ENCODE results near the gene ENGASE.

The ENGASE gene

DNA sequence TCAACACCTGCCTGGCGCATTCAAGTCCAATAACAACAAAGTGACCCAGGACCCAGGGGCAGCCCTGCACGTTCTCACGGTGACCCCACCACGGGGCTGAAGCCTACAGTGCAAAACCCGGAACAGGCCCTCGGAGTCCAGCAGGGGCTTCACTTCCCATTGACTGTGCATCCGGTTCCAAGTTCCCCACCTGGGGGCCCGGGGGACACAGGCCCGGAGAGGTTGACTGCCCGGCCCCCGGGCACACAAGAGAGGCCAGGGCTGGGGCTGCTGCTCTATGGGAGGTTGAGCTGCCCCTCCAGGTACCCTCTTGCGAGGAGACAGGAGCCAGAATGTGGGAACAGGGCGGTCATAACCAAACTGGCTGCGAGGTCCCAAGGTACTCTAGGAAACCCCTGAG, 31.3 kb downstream of the ENGASE start:
- no peaks in the 10 kb centered on the region for H3K36me3 ChIP-seq (ENCODE audit: control insufficient read depth, insufficient read depth, low read length)
- H3K27me3 ChIP-seq (replicated peaks; ENCODE audit: control insufficient read depth, insufficient read depth, low read length) = no peaks in the 10 kb centered on the region; the same call in 1 of the 2 replicates
- TF ChIP-seq, protein P1, sequence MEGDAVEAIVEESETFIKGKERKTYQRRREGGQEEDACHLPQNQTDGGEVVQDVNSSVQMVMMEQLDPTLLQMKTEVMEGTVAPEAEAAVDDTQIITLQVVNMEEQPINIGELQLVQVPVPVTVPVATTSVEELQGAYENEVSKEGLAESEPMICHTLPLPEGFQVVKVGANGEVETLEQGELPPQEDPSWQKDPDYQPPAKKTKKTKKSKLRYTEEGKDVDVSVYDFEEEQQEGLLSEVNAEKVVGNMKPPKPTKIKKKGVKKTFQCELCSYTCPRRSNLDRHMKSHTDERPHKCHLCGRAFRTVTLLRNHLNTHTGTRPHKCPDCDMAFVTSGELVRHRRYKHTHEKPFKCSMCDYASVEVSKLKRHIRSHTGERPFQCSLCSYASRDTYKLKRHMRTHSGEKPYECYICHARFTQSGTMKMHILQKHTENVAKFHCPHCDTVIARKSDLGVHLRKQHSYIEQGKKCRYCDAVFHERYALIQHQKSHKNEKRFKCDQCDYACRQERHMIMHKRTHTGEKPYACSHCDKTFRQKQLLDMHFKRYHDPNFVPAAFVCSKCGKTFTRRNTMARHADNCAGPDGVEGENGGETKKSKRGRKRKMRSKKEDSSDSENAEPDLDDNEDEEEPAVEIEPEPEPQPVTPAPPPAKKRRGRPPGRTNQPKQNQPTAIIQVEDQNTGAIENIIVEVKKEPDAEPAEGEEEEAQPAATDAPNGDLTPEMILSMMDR (IDR thresholded peaks at IDR 0.05; ENCODE audit: insufficient read depth, low read length, poor library complexity, severe bottlenecking) = no peak
- H3K4me3 ChIP-seq (replicated peaks; ENCODE audit: low read depth, low read length) = no peak overlapping the region
- no peak for DNase-seq (ENCODE audit: extremely low read depth, insufficient read length)

DNA sequence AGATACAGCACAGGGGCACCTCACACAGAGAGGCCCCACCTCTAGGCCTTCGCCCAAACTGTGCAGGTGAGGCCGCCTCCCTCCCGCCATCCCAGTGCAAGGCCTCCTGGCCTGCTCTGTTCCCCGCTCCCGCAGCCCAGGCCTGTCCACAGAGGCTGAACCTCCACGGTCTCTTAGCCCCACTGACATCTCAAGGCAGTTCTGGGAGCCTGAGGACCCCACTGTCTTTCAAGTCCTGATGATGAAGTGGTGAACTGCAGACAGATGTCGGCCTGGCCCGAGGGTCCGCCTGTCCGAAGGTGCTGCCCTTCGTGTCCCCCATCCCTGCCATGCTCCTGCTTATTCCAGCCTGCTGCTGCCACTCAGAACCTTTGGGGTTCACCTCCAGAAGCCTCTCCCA, 32.3 kb downstream of the ENGASE start:
- TF ChIP-seq, protein P1 (IDR thresholded peaks at IDR 0.05; ENCODE audit: insufficient read depth, low read length, poor library complexity, severe bottlenecking) = no peak
- H3K27me3 ChIP-seq (replicated peaks; ENCODE audit: control insufficient read depth, insufficient read depth, low read length) = no peaks in the 10 kb centered on the region; the same call in 1 of the 2 replicates
- no peaks in the 10 kb centered on the region for H3K36me3 ChIP-seq (ENCODE audit: control insufficient read depth, insufficient read depth, low read length)
- DNase-seq (ENCODE audit: extremely low read depth, insufficient read length) = no peak
- no peak overlapping the region for H3K4me3 ChIP-seq (replicated peaks; ENCODE audit: low read depth, low read length)

DNA sequence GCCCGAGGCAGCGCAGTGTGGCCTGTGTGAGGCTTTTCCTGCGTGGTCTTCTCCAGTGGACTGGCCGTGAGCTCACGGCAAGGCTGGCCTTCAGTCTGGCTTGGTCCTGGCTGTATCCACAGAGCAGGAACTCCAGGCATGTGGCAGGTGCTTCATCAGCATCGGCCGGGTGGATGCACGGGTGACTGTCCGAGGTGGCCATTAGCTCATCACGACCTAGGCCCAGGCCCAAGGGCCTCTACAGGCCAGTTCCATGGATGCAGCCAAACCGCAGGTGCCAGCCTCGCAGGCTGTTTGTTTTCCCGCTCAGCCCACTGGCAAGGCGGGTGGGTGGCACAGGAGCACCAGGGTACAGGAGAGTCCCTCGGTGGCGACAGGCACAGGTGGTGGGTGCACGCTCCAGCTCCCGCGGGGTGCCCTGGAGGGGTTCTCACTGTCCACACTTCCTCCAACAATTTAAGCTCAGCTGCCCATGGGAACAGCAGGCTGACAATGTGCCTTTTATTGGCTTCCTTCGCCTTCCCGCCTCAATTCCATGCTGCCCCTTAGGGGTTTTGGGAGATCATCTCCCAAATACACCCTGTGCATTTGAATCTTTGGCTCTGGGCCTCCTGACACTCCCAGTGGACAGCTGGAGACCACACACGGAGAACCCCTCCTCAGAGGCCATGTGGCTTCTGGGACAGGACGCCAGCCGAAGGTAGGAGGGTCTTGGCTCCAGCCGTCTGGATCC, 33.0 kb downstream of the ENGASE start:
- TF ChIP-seq, protein P1 (IDR thresholded peaks at IDR 0.05; ENCODE audit: insufficient read depth, low read length, poor library complexity, severe bottlenecking) = no peak
- H3K36me3 ChIP-seq (ENCODE audit: control insufficient read depth, insufficient read depth, low read length) = no peaks in the 10 kb centered on the region
- H3K4me3 ChIP-seq (replicated peaks; ENCODE audit: low read depth, low read length) = no peak overlapping the region
- no peaks in the 10 kb centered on the region; the same call in 1 of the 2 replicates for H3K27me3 ChIP-seq (replicated peaks; ENCODE audit: control insufficient read depth, insufficient read depth, low read length)
- DNase-seq (ENCODE audit: extremely low read depth, insufficient read length) = no peak

DNA sequence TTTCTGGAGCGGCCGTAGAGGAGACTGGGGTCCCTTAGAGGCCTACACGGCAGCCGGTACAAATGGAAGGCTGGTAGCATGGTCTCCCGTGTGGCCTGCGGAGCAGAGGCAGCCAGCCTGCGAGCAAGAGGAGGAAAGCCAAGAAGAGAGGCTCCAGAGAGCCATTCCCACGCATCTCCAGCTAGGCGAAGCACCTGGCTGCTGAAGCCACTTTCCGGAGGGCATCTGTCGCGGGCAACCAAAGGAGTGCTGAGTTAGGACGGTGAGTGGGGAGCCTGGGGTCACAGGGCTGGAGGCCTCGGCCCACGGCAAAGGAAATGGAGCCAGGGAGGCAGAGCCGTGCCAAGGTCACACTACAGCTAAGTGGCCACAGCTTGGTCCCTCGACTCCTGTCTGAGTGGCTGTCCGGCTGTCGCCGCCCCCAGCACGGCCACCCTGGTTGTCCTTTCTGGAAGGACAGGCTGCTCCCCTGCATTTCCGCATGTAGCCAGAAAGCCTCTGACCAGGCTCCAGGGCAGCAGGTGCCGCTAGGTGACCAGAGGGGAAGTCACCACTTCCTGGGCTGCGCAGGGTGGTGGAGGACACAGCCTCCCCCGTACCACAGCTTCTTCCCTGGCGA, 33.7 kb downstream of the ENGASE start:
- TF ChIP-seq, protein P1 (IDR thresholded peaks at IDR 0.05; ENCODE audit: insufficient read depth, low read length, poor library complexity, severe bottlenecking) = no peak
- no peaks in the 10 kb centered on the region for H3K36me3 ChIP-seq (ENCODE audit: control insufficient read depth, insufficient read depth, low read length)
- H3K27me3 ChIP-seq (replicated peaks; ENCODE audit: control insufficient read depth, insufficient read depth, low read length) = peaks cover under 1% of the 10 kb centered on the region
- DNase-seq (ENCODE audit: extremely low read depth, insufficient read length) = no peak
- no peak overlapping the region for H3K4me3 ChIP-seq (replicated peaks; ENCODE audit: low read depth, low read length)

DNA sequence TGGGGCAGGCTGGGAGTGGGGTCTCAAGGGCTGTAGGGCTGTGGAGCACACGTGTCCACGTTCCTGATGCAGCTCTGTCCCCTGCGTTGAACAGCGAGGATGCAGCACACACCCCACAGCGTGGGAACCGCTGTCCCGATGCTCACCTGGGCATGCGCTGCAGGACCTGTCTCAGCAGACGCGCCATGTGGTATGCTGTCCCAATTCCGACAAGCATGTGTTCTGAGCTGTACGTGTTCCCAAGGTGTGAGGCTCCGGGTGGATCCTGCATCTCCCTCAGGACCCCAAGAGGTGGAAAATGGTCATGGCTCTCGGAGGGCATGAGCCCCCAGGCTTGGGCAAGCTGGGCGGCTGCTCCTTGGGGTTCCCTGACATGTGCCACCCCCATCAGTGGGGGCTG, 34.2 kb downstream of the ENGASE start:
- Histone ChIP-seq H3K27me3 (replicated peaks; ENCODE audit: control insufficient read depth, insufficient read depth, low read length) (peaks cover 2% of the 10 kb centered on the region), H3K36me3 (ENCODE audit: control insufficient read depth, insufficient read depth, low read length) (no peaks in the 10 kb centered on the region), H3K4me3 (replicated peaks; ENCODE audit: low read depth, low read length) (no peak overlapping the region)
- TF ChIP-seq, protein P1 (IDR thresholded peaks at IDR 0.05; ENCODE audit: insufficient read depth, low read length, poor library complexity, severe bottlenecking) = no peak
- DNase-seq (ENCODE audit: extremely low read depth, insufficient read length) = no peak

All from GM06990 (cell line).